K562 (cell line): ENCODE results near the gene APC2. TPM values are rescaled to one million over a fixed set of nuclear protein-coding genes. Genes with fewer than 3 reads are reported as not detected.

Source experiments
- ATAC-seq: fragments of 200-7000 bp; cut with Tn5 transposase; 3 replicates; pipeline ENCODE4 v1.9.1; 2020; ENCODE audit warnings: moderate library complexity
- BruUV-seq: library from RNA; stranded (reverse); fragments of 400-500 nt; replicated peaks from 2 replicates; lab custom pipeline; 2021; lab: Mats Ljungman, UMichigan
- CTCF ChIA-PET: fragments of 300-600 bp; formaldehyde crosslinking; extraction: SDS; loops from one replicate; lab custom pipeline; 2021; ENCODE audit warnings: low intra/inter-chr PET ratio; lab: Yijun Ruan, JAX
- POLR2A ChIA-PET: fragments of 300-600, 350-650 bp; sonication (Branson Sonifier 250); formaldehyde crosslinking; extraction: SDS; loops from one replicate; lab custom pipeline; 2021; ENCODE audit warnings: antibody characterized with exemption, inconsistent platforms; lab: Yijun Ruan, JAX
- DNase-seq, 4 experiments: peaks; one replicate each; pipeline versions ENCODE4 v3.0.0 to v3.0.0-alpha.2; 2011 to 2018; ENCODE audit warnings: low spot score in 3 of 4, mixed read lengths in 3 of 4; ENCODE audit errors: extremely low read depth in 1 of 4
- FAIRE-seq: peaks from 2 replicates; lab custom pipeline; 2011; peaks lifted over from hg19 to GRCh38; lab: Jason Lieb, UNC
- H2AFZ ChIP-seq: 2 replicates; pipeline ENCODE4 v1.6.0; 2011; ENCODE audit warnings: low read depth, low read length, control low read depth, inconsistent platforms
- H3K27ac ChIP-seq: fragments of 200-600 bp; 3 replicates; pipeline ENCODE4 v1.8.0; 2011; ENCODE audit warnings: low read depth, mild to moderate bottlenecking, control low read depth, inconsistent platforms, low read length, moderate library complexity, mixed read lengths; ENCODE audit errors: extremely low read depth
- H3K27me3 ChIP-seq, 2 experiments: fragments of 300-600 bp in 1 of 2; 2 replicates in 1 of 2; 3 replicates in 1 of 2; pipeline versions ENCODE4 v1.6.0 to v1.8.0; 2011; ENCODE audit warnings: inconsistent platforms in 2 of 2, low read length in 2 of 2, mild to moderate bottlenecking in 1 of 2, mixed read lengths in 1 of 2, moderate library complexity in 1 of 2; ENCODE audit not compliant: control insufficient read depth in 2 of 2, insufficient read depth in 2 of 2
- H3K36me3 ChIP-seq: fragments of 300-600 bp; 3 replicates; pipeline ENCODE4 v1.8.0; 2011; ENCODE audit warnings: mild to moderate bottlenecking, low read length, inconsistent platforms; ENCODE audit not compliant: control insufficient read depth, insufficient read depth
- H3K4me1 ChIP-seq, 2 experiments: fragments of 200-600 bp in 1 of 2; replicated peaks in 1 of 2; 2 replicates in 1 of 2; 3 replicates in 1 of 2; pipeline versions ENCODE4 v1.5.1 to v1.8.0; 2011; ENCODE audit warnings: inconsistent platforms in 2 of 2, low read length in 2 of 2, mild to moderate bottlenecking in 1 of 2, mixed read lengths in 1 of 2, moderate library complexity in 1 of 2; ENCODE audit not compliant: control insufficient read depth in 2 of 2, insufficient read depth in 2 of 2
- H3K4me2 ChIP-seq: 2 replicates; pipeline ENCODE4 v1.6.1; 2011; ENCODE audit warnings: low read length, control low read depth, inconsistent platforms, mixed read lengths; ENCODE audit not compliant: insufficient read depth
- H3K4me3 ChIP-seq: fragments of 200-600 bp; sonication (generic), shearing (Covaris generic); 2 replicates; pipeline ENCODE4 v1.5.1; 2016; ENCODE audit warnings: control low read depth, inconsistent platforms
- H3K79me2 ChIP-seq: fragments of 200-600 bp; 3 replicates; pipeline ENCODE4 v1.8.0; 2011; ENCODE audit warnings: low read length, inconsistent platforms; ENCODE audit not compliant: control insufficient read depth, insufficient read depth
- H3K9ac ChIP-seq, 2 experiments: 2 replicates each; pipeline versions ENCODE4 v1.6.0 to v1.6.1; 2011; ENCODE audit warnings: low read depth in 2 of 2, low read length in 2 of 2, control low read depth in 1 of 2, inconsistent platforms in 1 of 2, mild to moderate bottlenecking in 1 of 2, mixed read lengths in 1 of 2; ENCODE audit not compliant: insufficient read depth in 1 of 2
- H3K9me1 ChIP-seq: one replicate; pipeline ENCODE4 v1.6.0; 2011; ENCODE audit warnings: inconsistent platforms, mild to moderate bottlenecking, low read length, moderate library complexity; ENCODE audit not compliant: control insufficient read depth, insufficient read depth
- H3K9me3 ChIP-seq: replicated peaks from 2 replicates; pipeline ENCODE4 v1.5.1; 2011; ENCODE audit warnings: low read depth, low read length, inconsistent platforms; ENCODE audit not compliant: control insufficient read depth, insufficient read depth
- H4K20me1 ChIP-seq: replicated peaks from 2 replicates; pipeline ENCODE4 v1.6.1; 2011; ENCODE audit warnings: low read length, inconsistent platforms, mixed read lengths; ENCODE audit not compliant: control insufficient read depth, insufficient read depth
- ATF1 ChIP-seq, 2 experiments: fragments of 450-650 bp in 1 of 2; IDR thresholded peaks; 2 replicates each; pipeline ENCODE4 v1.6.1; 2016; ENCODE audit warnings: missing compliant biosample characterization in 1 of 2, missing genetic modification characterization in 1 of 2
- CHD1 ChIP-seq: fragments of 200-600 bp; sonication (generic); IDR thresholded peaks from one replicate; pipeline ENCODE4 v1.6.1; 2012; ENCODE audit warnings: mild to moderate bottlenecking, moderate library complexity, low read length, inconsistent platforms
- CREB1 ChIP-seq, 2 experiments: sonication (generic) in 1 of 2; formaldehyde crosslinking in 1 of 2; IDR thresholded peaks; 2 replicates each; pipeline versions ENCODE4 v1.6.1 to v1.8.0; 2012 to 2022; ENCODE audit warnings: inconsistent platforms in 1 of 2, mild to moderate bottlenecking in 1 of 2, missing genetic modification reagents in 1 of 2, moderate library complexity in 1 of 2
- SIX5 ChIP-seq, 2 experiments: IDR thresholded peaks; 2 replicates each; pipeline ENCODE4 v1.6.1; 2011; ENCODE audit warnings: low read length in 2 of 2, borderline replicate concordance in 1 of 2, low read depth in 1 of 2, mild to moderate bottlenecking in 1 of 2, moderate library complexity in 1 of 2; ENCODE audit not compliant: insufficient read depth in 1 of 2
- SRSF1 ChIP-seq: fragments of 200-400 bp; formaldehyde crosslinking; IDR thresholded peaks from 2 replicates; pipeline ENCODE4 v1.6.1; 2017; ENCODE audit warnings: mild to moderate bottlenecking, low read depth, low read length, moderate library complexity
- TCF7L2 ChIP-seq: fragments of 150-350 bp; IDR thresholded peaks from 2 replicates; pipeline ENCODE4 v1.6.1; 2016; ENCODE audit warnings: low read depth, mild to moderate bottlenecking, low read length, moderate library complexity
- ZBTB7A ChIP-seq: IDR thresholded peaks from 2 replicates; pipeline ENCODE4 v1.6.1; 2011; ENCODE audit warnings: low read depth, mild to moderate bottlenecking, low read length, moderate library complexity, borderline replicate concordance; ENCODE audit not compliant: control insufficient read depth
- ZBTB8A ChIP-seq: fragments of 450-650 bp; IDR thresholded peaks from 2 replicates; pipeline ENCODE4 v1.6.1; 2018; ENCODE audit warnings: mild to moderate bottlenecking, moderate library complexity; ENCODE audit not compliant: partially characterized antibody
- ZNF174 ChIP-seq: fragments of 250-450 bp; sonication (Bioruptor Pico); IDR thresholded peaks from 2 replicates; pipeline ENCODE4 v1.4.0; 2020; ENCODE audit warnings: mild to moderate bottlenecking
- ZNF3 ChIP-seq: fragments of 250-450 bp; sonication (Bioruptor Pico); IDR thresholded peaks from 2 replicates; pipeline ENCODE4 v1.5.0; 2021; ENCODE audit warnings: mild to moderate bottlenecking, moderate library complexity
- ZSCAN32 ChIP-seq: fragments of 450-650 bp; formaldehyde crosslinking; IDR thresholded peaks from 2 replicates; pipeline ENCODE4 v1.4.0; 2020; ENCODE audit warnings: mild to moderate bottlenecking, moderate library complexity
- WGBS: fragments of 100-300 bp; shearing (Covaris generic); methylation state at CpG from one replicate; pipeline ENCODE4 v1.1.6; 2016; ENCODE audit warnings: low coverage, mixed read lengths; ENCODE audit not compliant: insufficient coverage; ENCODE audit errors: missing lambda C conversion rate; 5-methylcytosine and 5-hydroxymethylcytosine counted together
- in situ Hi-C: fragments of 300-500 bp; cut with MboI; formaldehyde crosslinking; loops from 4 replicates; pipeline ENCODE4 v1.15.0; 2018; ENCODE audit warnings: inconsistent platforms, mixed read lengths
- intact Hi-C: fragments of 100-400 bp; cut with micrococcal nuclease; formaldehyde crosslinking; loops from 2 replicates; pipeline ENCODE4 v1.14.2; 2022
- polyA plus RNA-seq, 8 experiments: library from polyadenylated mRNA; depleted of rRNA in 4 of 8; stranded (reverse) in 5 of 8; unstranded in 3 of 8; fragments of >200 nt; fragmentation: Nextera tagmentation in 2 of 8; fragmentation: Illumina TruSeq in 1 of 8; extraction: Ambion mirVana in 2 of 8; extraction: Trizol in 1 of 8; gene quantifications; 2 replicates each; pipeline versions ENCODE4 v1.2.1 to v1.2.3, GENCODE V29; 2011 to 2014; ENCODE audit warnings: inconsistent platforms in 1 of 8, missing spikeins in 1 of 8
- total RNA-seq, 7 experiments: library from RNA; depleted of rRNA in 6 of 7; stranded (reverse); fragments of >200 nt in 6 of 7; fragmentation: Illumina TruSeq in 2 of 7; extraction: Trizol in 2 of 7; gene quantifications; 2 replicates each; pipeline versions ENCODE4 v1.2.1 to v1.2.3, GENCODE V29; 2011 to 2021; ENCODE audit warnings: low replicate concordance in 1 of 7
- TF ChIP-seq, protein P1 (sequence below), 2 experiments: fragments of 250-450 bp in 1 of 2; fragments of 450-650 bp in 1 of 2; sonication (Bioruptor Pico) in 1 of 2; IDR thresholded peaks; 2 replicates each; pipeline versions ENCODE4 v1.6.1 to v1.8.0; 2016 to 2021; ENCODE audit warnings: mild to moderate bottlenecking in 2 of 2, moderate library complexity in 2 of 2, missing compliant biosample characterization in 1 of 2, missing genetic modification characterization in 1 of 2
- TF ChIP-seq, protein P2 (sequence below): fragments of 450-650 bp; IDR thresholded peaks from 2 replicates; pipeline ENCODE4 v1.7.0; 2016; ENCODE audit warnings: borderline replicate concordance
- TF ChIP-seq, protein P3 (sequence below), 3 experiments: fragments of 200-800 bp in 1 of 3; sonication (Bioruptor generic) in 1 of 3; sonication (generic) in 1 of 3; formaldehyde crosslinking in 1 of 3; IDR thresholded peaks; 2 replicates each; pipeline versions ENCODE4 v1.6.1 to v1.8.0; 2016 to 2022; ENCODE audit warnings: mild to moderate bottlenecking in 2 of 3, missing compliant biosample characterization in 2 of 3, missing genetic modification characterization in 2 of 3, missing genetic modification reagents in 1 of 3

Gene APC2
- total and polyA plus RNA-seq, 9 of the 15 experiments (the other 6 are each of a cell fraction or from before 2014, with no cell fraction given) = 0.01 to 0.40 (median 0.05) TPM; not detected in 3

DNA sequence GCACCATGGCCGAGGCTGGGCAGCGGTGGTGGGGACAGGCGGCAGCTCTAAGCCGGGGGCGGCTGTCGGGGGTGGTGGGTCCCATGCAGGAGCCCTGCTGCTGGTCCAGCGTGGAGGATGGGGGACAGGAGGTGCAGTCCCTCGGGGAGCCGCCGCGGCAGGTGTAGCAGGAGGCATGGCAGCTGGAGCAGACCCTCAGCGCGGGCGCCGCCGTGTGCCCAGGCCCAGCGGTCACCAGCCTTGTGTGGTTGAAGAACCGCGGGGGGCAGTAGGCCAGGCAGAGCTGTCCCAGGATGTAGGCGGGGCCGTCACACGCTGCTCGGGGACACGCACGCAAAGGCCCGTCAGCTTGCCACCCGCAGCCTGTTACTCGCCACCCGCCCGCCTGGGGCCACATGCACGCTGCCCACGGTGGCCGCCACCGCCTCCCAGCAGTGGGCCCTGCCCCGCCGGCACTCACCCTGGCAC is 32.0 kb downstream of the APC2 start (continued):
- TF ChIP-seq, protein P1, sequence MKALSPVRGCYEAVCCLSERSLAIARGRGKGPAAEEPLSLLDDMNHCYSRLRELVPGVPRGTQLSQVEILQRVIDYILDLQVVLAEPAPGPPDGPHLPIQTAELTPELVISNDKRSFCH (CRISPR knock-in tag; IDR thresholded peaks at IDR 0.05) = no peak
- TF ChIP-seq, protein P1 (tag; IDR thresholded peaks at IDR 0.05) = no peak

DNA sequence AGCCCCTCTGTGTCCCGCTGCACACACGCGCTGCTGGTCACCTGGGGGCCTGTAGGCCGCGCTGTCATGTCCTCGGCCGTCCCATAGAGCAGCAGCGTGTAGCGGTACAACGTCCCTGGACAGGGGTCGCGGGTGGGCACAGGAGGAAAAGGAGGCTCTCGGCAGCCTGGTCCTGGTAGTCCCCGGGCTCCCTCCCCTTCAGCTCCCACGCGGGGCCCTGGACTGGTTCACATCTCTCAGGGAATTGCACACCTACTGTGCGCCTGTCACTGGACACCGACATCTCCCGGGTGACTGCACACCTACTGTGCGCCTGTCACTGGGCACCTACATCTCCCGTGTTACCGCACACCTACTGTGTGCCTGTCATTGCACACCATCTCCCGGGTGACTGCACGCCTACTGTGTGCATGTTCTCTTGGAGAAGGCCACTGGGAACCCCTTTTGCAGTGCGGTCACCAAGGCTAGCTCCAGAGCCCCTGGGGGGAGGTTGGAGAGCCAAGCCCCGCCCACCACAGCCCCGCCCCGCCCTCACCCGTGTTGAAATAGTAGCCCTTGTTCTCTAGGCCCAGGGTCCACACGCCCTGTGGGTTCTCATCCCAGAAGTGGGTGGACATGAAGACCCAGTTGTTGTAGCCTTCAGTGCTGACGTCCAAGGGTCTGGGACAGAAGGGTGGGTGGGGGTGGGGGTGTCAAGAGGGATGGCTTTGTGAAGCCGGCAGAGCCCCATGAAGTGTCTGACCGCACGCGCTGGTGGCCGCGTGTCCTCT is 32.6 kb downstream of the APC2 start:
- ATAC-seq (no peak), DNase-seq (peak in 3 of 4 experiments; percentile 52 to 59 (median 57)), FAIRE-seq (no peak)
- Histone ChIP-seq H3K27me3 (no peaks in the 10 kb centered on the region), H2AFZ (no peak overlapping the region), H3K79me2 (peaks cover 15% of the 10 kb centered on the region), H3K36me3 (peaks cover under 1% of the 10 kb centered on the region; the same call in 1 of the 3 replicates), H3K9ac (peak overlapping the region in 1 of 2 experiments; percentile 10; a peak in 1 of 4 replicates), H3K27ac (no peak overlapping the region), H3K9me3 (no peaks in the 10 kb centered on the region), H4K20me1 (no peaks in the 10 kb centered on the region), H3K4me2 (no peak overlapping the region), H3K9me1 (no peaks in the 10 kb centered on the region), H3K4me3 (no peak overlapping the region), H3K4me1 (peaks cover 2 to 63% of the 10 kb centered on the region in 2 experiments; a peak in 3 of 5 replicates)
- BruUV-seq = no TSS peak
- WGBS = 67% methylated on average over 25 of the region's 37 CpGs
- CTCF ChIA-PET = no interaction called here
- in situ Hi-C loops = no loop called here
- intact Hi-C loops = no loop called here
- POLR2A ChIA-PET = interaction anchor here (1.0 kb wide), 1 partner anchor 8 kb away, joined by 4 read pairs; the partner anchor contains the start of gene REEP6
- TF ChIP-seq ZNF3 (CRISPR knock-in tag) (no peak), ATF1 (CRISPR knock-in tag; IDR thresholded peaks at IDR 0.05) (no peak), ATF1 (tag; IDR thresholded peaks at IDR 0.05) (no peak), ZSCAN32 (CRISPR knock-in tag) (no peak), ZBTB8A (no peak), SIX5 (IDR thresholded peaks at IDR 0.05; ENCODE audit: borderline replicate concordance in 1 of 2, insufficient read depth in 1 of 2, low read depth in 1 of 2, low read length in 2 of 2) (no peak), CHD1 (no peak), TCF7L2 (no peak), ZNF174 (CRISPR knock-in tag) (no peak), ZBTB7A (peak; percentile 34; the same call in 1 of the 2 replicates), CREB1 (IDR thresholded peaks at IDR 0.05) (no peak), CREB1 (CRISPR knock-in tag; IDR thresholded peaks at IDR 0.05) (no peak), SRSF1 (no peak)
- TF ChIP-seq, protein P2, sequence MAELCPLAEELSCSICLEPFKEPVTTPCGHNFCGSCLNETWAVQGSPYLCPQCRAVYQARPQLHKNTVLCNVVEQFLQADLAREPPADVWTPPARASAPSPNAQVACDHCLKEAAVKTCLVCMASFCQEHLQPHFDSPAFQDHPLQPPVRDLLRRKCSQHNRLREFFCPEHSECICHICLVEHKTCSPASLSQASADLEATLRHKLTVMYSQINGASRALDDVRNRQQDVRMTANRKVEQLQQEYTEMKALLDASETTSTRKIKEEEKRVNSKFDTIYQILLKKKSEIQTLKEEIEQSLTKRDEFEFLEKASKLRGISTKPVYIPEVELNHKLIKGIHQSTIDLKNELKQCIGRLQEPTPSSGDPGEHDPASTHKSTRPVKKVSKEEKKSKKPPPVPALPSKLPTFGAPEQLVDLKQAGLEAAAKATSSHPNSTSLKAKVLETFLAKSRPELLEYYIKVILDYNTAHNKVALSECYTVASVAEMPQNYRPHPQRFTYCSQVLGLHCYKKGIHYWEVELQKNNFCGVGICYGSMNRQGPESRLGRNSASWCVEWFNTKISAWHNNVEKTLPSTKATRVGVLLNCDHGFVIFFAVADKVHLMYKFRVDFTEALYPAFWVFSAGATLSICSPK = no peak
- TF ChIP-seq, protein P3, sequence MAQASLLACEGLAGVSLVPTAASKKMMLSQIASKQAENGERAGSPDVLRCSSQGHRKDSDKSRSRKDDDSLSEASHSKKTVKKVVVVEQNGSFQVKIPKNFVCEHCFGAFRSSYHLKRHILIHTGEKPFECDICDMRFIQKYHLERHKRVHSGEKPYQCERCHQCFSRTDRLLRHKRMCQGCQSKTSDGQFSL (CRISPR knock-in tag; IDR thresholded peaks at IDR 0.05) = no peak
- TF ChIP-seq, protein P3 (tag; IDR thresholded peaks at IDR 0.05) = 0 out of 4 replicates have a peak, but pooled peaks of 1 of the 2 experiments have one; percentile 30
